Measurements from ENCODE around the gene ACTL10. TPM values are rescaled to one million over a fixed set of nuclear protein-coding genes. Genes with fewer than 3 reads are reported as not detected.
A peak's percentile ranks its signal among the peaks of the same experiment; 100 is the strongest.

The ACTL10 gene
- total RNA-seq, 4 donors from 2014 or later, result 1.5 to 14.1 (median 3.0) TPM; not detected in 1

- WGBS, 2 donors (ENCODE audit: low coverage in 1 of 2), result 2 to 50% methylated on average over 1 to 62 of the region's 101 CpGs
- intact Hi-C loops (cut with DNase I; ENCODE audit: low total_unique reads) (no loop called here), in situ Hi-C loops (cut with MboI; ENCODE audit: low pct_ligation_motif_present in 1 of 4, low pct_unique_long_range_greater_than_20kb in 1 of 4, low sequenced_read_pairs in 3 of 4) (no loop called here)
- peak within 1 kb of the TSS; percentile 54 to 73 (median 66) for H3K27ac ChIP-seq
- peak within 1 kb of the TSS in 3 of 4 donors; percentile 46 to 54 (median 51) for H3K4me3 ChIP-seq
- H3K9me3 ChIP-seq, result no peaks in the 10 kb centered on the region
- no peak for TF ChIP-seq EP300 (IDR thresholded peaks at IDR 0.05; ENCODE audit: low read depth)
- no peak for TF ChIP-seq POLR2A (IDR thresholded peaks at IDR 0.05)
- TF ChIP-seq POLR2AphosphoS5 (IDR thresholded peaks at IDR 0.05), result peak in 2 of 3 donors; percentile 40 to 42
- TF ChIP-seq, protein P1, sequence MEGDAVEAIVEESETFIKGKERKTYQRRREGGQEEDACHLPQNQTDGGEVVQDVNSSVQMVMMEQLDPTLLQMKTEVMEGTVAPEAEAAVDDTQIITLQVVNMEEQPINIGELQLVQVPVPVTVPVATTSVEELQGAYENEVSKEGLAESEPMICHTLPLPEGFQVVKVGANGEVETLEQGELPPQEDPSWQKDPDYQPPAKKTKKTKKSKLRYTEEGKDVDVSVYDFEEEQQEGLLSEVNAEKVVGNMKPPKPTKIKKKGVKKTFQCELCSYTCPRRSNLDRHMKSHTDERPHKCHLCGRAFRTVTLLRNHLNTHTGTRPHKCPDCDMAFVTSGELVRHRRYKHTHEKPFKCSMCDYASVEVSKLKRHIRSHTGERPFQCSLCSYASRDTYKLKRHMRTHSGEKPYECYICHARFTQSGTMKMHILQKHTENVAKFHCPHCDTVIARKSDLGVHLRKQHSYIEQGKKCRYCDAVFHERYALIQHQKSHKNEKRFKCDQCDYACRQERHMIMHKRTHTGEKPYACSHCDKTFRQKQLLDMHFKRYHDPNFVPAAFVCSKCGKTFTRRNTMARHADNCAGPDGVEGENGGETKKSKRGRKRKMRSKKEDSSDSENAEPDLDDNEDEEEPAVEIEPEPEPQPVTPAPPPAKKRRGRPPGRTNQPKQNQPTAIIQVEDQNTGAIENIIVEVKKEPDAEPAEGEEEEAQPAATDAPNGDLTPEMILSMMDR (IDR thresholded peaks at IDR 0.05), result peak in 4 of 5 experiments; percentile 36 to 56 (median 44)
- no peaks in the 10 kb centered on the region for H3K27me3 ChIP-seq
- DNase-seq, result peak; percentile 97
- H3K36me3 ChIP-seq, result no peaks in the 10 kb centered on the region
- H3K4me1 ChIP-seq, result peaks cover 9 to 20% (median 16%) of the 10 kb centered on the region in 4 donors
These were observed 19.6 kb downstream of the ACTL10 start, which contains the start of gene E2F1 for GRCh38 chr20:33686100-33686983. E2F1 (minus strand) TSS chr20:33686385; CDS start chr20:33686264, 121 bp downstream.

DNA sequence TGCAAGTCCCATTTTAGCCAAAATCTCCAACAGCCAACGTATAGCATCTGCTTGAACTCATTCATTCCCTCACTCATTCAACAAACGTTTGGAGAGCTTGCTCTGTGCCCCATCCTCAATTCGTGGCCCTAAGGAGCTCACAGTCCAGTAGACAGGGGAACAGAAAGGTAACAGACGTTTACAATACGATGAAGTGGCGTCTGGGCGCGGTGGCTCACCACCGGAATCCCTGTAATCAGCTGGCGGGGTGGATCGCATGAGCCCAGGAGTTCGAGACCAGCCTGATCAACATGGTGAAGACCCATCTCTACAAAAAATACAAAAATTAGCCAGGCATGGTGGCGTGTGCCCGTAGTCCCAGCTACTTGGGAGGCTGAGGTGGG lies 20.2 kb downstream of the ACTL10 start:
- in situ Hi-C loops (cut with MboI; ENCODE audit: low pct_ligation_motif_present in 1 of 4, low pct_unique_long_range_greater_than_20kb in 1 of 4, low sequenced_read_pairs in 3 of 4) (no loop called here), intact Hi-C loops (cut with DNase I; ENCODE audit: low total_unique reads) (no loop called here)
- TF ChIP-seq, protein P1 (IDR thresholded peaks at IDR 0.05), result no peak
- no peak for TF ChIP-seq POLR2A (IDR thresholded peaks at IDR 0.05)
- TF ChIP-seq POLR2AphosphoS5 (IDR thresholded peaks at IDR 0.05), result no peak
- TF ChIP-seq EP300 (IDR thresholded peaks at IDR 0.05; ENCODE audit: low read depth), result no peak
- Histone ChIP-seq H3K9me3 (no peaks in the 10 kb centered on the region), H3K4me1 (peaks cover 9 to 20% (median 16%) of the 10 kb centered on the region in 4 donors), H3K27ac (peak overlapping the region; percentile 21 to 70 (median 40)), H3K36me3 (no peaks in the 10 kb centered on the region), H3K4me3 (peak overlapping the region in 1 of 4 donors; percentile 51), H3K27me3 (no peaks in the 10 kb centered on the region)
- no peak for DNase-seq
- WGBS, 2 donors (ENCODE audit: low coverage in 1 of 2), result 81 to 100% methylated on average over 1 to 14 of the region's 14 CpGs

DNA sequence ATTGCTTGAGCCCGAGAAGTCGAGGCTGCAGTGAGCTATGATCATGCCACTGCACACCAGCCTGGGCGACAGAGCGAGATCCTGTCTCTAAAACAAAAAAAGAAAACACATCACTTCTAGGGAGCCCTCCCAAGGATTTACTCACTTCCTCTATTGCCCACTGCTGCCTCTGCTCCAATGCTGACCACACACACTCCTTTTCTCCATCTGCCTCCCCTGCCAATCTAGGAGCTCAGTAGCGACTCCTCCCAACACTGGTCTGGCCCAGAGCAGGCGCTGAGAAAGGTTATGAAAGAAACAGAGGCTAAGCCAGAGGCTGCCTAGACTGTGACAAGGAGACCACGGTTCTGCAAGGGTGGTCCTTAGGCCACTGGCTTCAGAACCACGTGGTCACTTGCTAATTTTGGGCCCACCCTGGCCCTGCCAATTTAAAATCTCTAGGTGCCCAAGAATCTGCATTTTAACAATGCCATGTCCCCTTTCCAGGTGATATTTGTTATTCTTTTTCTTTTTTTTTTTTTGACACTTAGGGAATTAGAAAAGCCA lies 20.7 kb downstream of the ACTL10 start:
- no peak for TF ChIP-seq EP300 (IDR thresholded peaks at IDR 0.05; ENCODE audit: low read depth)
- TF ChIP-seq POLR2AphosphoS5 (IDR thresholded peaks at IDR 0.05), result no peak
- no peak for TF ChIP-seq POLR2A (IDR thresholded peaks at IDR 0.05)
- TF ChIP-seq, protein P1 (IDR thresholded peaks at IDR 0.05), result no peak
- DNase-seq, result no peak
- WGBS, 2 donors (ENCODE audit: low coverage in 1 of 2), result 20 to 79% methylated on average over 1 to 8 of the region's 8 CpGs
- no peaks in the 10 kb centered on the region for H3K27me3 ChIP-seq
- intact Hi-C loops (cut with DNase I; ENCODE audit: low total_unique reads) (no loop called here), in situ Hi-C loops (cut with MboI; ENCODE audit: low pct_ligation_motif_present in 1 of 4, low pct_unique_long_range_greater_than_20kb in 1 of 4, low sequenced_read_pairs in 3 of 4) (no loop called here)
- H3K4me3 ChIP-seq, result no peak overlapping the region
- no peak overlapping the region for H3K27ac ChIP-seq
- peaks cover 9 to 20% (median 16%) of the 10 kb centered on the region in 4 donors for H3K4me1 ChIP-seq
- H3K9me3 ChIP-seq, result no peaks in the 10 kb centered on the region
- H3K36me3 ChIP-seq, result no peaks in the 10 kb centered on the region
